H54 (cell line): Measurements from ENCODE around the gene HOXD11.

Source experiments
- DNase-seq: peaks from one replicate; pipeline ENCODE4 v3.0.0; 2011; ENCODE audit warnings: low spot score, mixed read lengths; ENCODE audit not compliant: insufficient read length
- FAIRE-seq: peaks from 3 replicates; lab custom pipeline; 2011; peaks lifted over from hg19 to GRCh38; lab: Jason Lieb, UNC
- POLR2A ChIP-seq: IDR thresholded peaks from 2 replicates; pipeline ENCODE4 v1.6.1; 2011; ENCODE audit warnings: low read depth, mild to moderate bottlenecking, low read length

The HOXD11 gene

GRCh38 chr2:176110415-176111308, 3.6 kb downstream of the HOXD11 start:
- FAIRE-seq (no peak), DNase-seq (no peak)
- no peak for TF ChIP-seq POLR2A

- DNase-seq (no peak), FAIRE-seq (no peak)
- no peak for TF ChIP-seq POLR2A
Measured at GRCh38 chr2:176111309-176111663, 4.2 kb downstream of the HOXD11 start.

GRCh38 chr2:176111846-176112374, 4.8 kb downstream of the HOXD11 start:
- DNase-seq (no peak), FAIRE-seq (no peak)
- TF ChIP-seq POLR2A, result no peak

GRCh38 chr2:176112375-176113302, 5.6 kb downstream of the HOXD11 start:
- no peak for DNase-seq
- FAIRE-seq, result no peak
- no peak for TF ChIP-seq POLR2A

- TF ChIP-seq POLR2A, result no peak
- no peak for FAIRE-seq
- no peak for DNase-seq
Measured at GRCh38 chr2:176114120-176114929, 7.2 kb downstream of the HOXD11 start.

GRCh38 chr2:176114930-176115625, 8.0 kb downstream of the HOXD11 start:
- no peak for FAIRE-seq

GRCh38 chr2:176115883-176116813, 9.1 kb downstream of the HOXD11 start, which contains the start of gene HOXD10:
Gene HOXD10, plus strand, starts transcription at chr2:176116778. Its CDS starts 56 bp downstream, at chr2:176116834.
- DNase-seq, result no peak
- no peak for FAIRE-seq
- no peak for TF ChIP-seq POLR2A

More at GRCh38 chr2:176114930-176115625, 8.0 kb downstream of the HOXD11 start:
- no peak for DNase-seq
- no peak for TF ChIP-seq POLR2A

- DNase-seq, result no peak
- FAIRE-seq, result no peak
- no peak for TF ChIP-seq POLR2A
Measured at GRCh38 chr2:176117162-176117822, 10.2 kb downstream of the HOXD11 start.

- no peak for TF ChIP-seq POLR2A
- DNase-seq, result no peak
- FAIRE-seq, result no peak
Measured at GRCh38 chr2:176117823-176118371, 10.8 kb downstream of the HOXD11 start.

GRCh38 chr2:176118601-176119339, 11.7 kb downstream of the HOXD11 start:
- FAIRE-seq (no peak), DNase-seq (no peak)
- no peak for TF ChIP-seq POLR2A
